Esophagus squamous epithelium (tissue), 4 donors: Measurements from ENCODE around the gene BAZ2B.

Source experiments
- POLR2A ChIP-seq, 4 donors: fragments of 450-650 bp; IDR thresholded peaks; one replicate each; pipeline ENCODE4 v1.6.1; 2017; ENCODE audit warnings: antibody characterized with exemption in 4 of 4, mild to moderate bottlenecking in 4 of 4, moderate library complexity in 3 of 4
- TF ChIP-seq, protein P1 (sequence below), 6 experiments: fragments of 450-650 bp in 4 of 6; fragments of 200-600 bp in 2 of 6; sonication (generic) in 2 of 6; IDR thresholded peaks; one replicate each; pipeline ENCODE4 v1.5.1; 2016 to 2019; ENCODE audit warnings: antibody characterized with exemption in 6 of 6, mild to moderate bottlenecking in 4 of 6, moderate library complexity in 4 of 6

DNA sequence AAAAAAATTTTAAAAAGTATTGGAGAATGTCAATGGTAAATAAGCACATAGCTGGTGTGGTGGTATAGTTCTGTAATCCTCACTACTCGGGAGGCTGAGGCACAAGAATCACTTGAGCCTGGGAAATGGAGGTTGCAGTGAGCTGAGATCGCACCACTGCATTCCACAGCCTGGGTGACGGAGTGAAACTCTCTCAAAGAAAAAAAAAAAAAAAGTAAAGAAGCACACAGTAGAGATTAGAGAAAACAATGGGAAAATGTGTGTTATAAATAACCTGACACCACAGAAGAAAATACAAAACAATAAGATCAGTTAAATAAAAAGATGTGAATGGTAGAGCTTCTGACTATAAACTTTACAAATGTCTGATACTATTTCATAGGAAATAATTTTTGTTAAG lies 166.2 kb downstream of the BAZ2B start:
- TF ChIP-seq, protein P1, sequence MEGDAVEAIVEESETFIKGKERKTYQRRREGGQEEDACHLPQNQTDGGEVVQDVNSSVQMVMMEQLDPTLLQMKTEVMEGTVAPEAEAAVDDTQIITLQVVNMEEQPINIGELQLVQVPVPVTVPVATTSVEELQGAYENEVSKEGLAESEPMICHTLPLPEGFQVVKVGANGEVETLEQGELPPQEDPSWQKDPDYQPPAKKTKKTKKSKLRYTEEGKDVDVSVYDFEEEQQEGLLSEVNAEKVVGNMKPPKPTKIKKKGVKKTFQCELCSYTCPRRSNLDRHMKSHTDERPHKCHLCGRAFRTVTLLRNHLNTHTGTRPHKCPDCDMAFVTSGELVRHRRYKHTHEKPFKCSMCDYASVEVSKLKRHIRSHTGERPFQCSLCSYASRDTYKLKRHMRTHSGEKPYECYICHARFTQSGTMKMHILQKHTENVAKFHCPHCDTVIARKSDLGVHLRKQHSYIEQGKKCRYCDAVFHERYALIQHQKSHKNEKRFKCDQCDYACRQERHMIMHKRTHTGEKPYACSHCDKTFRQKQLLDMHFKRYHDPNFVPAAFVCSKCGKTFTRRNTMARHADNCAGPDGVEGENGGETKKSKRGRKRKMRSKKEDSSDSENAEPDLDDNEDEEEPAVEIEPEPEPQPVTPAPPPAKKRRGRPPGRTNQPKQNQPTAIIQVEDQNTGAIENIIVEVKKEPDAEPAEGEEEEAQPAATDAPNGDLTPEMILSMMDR (IDR thresholded peaks at IDR 0.05), result no peak
- TF ChIP-seq POLR2A (IDR thresholded peaks at IDR 0.05), result no peak
